Hepatocyte (in vitro differentiated cells): ENCODE measurements around the gene SKAP1. TPM values are rescaled to one million over a fixed set of nuclear protein-coding genes. Genes with fewer than 3 reads are reported as not detected.

Source experiments
- DNase-seq: peaks from one replicate; pipeline ENCODE4 v3.0.0-alpha.2; 2016; ENCODE audit warnings: low spot score
- H2AFZ ChIP-seq: fragments of 200-600 bp; sonication (generic); 2 replicates; pipeline ENCODE4 v1.6.0; 2016; ENCODE audit warnings: antibody characterized with exemption, mild to moderate bottlenecking
- H3K27ac ChIP-seq: fragments of 200-600 bp; sonication (generic); 2 replicates; pipeline ENCODE4 v1.5.1; 2016; ENCODE audit warnings: mild to moderate bottlenecking
- H3K27me3 ChIP-seq: fragments of 200-600 bp; sonication (generic); 2 replicates; pipeline ENCODE4 v1.6.1; 2016
- H3K36me3 ChIP-seq: fragments of 200-600 bp; sonication (generic); replicated peaks from 2 replicates; pipeline ENCODE4 v1.5.1; 2016; ENCODE audit warnings: low read depth; ENCODE audit not compliant: insufficient read depth
- H3K4me1 ChIP-seq: fragments of 200-600 bp; sonication (generic); 2 replicates; pipeline ENCODE4 v1.5.1; 2016; ENCODE audit warnings: mild to moderate bottlenecking, moderate library complexity; ENCODE audit not compliant: insufficient read depth
- H3K4me2 ChIP-seq: fragments of 200-600 bp; sonication (generic); 2 replicates; pipeline ENCODE4 v1.6.0; 2016
- H3K4me3 ChIP-seq: fragments of 200-600 bp; sonication (generic); 2 replicates; pipeline ENCODE4 v1.5.1; 2016; ENCODE audit warnings: mild to moderate bottlenecking
- H3K79me2 ChIP-seq: fragments of 200-600 bp; sonication (generic); 2 replicates; pipeline ENCODE4 v1.6.0; 2017; ENCODE audit warnings: mild to moderate bottlenecking
- H3K9me2 ChIP-seq: fragments of 200-600 bp; sonication (generic); replicated peaks from 2 replicates; pipeline ENCODE4 v1.6.0; 2017; ENCODE audit warnings: mild to moderate bottlenecking; ENCODE audit not compliant: insufficient read depth
- H3K9me3 ChIP-seq: fragments of 200-600 bp; sonication (generic); 2 replicates; pipeline ENCODE4 v1.5.1; 2016; ENCODE audit warnings: low read depth, mild to moderate bottlenecking
- H4K20me1 ChIP-seq: fragments of 200-600 bp; sonication (generic); 2 replicates; pipeline ENCODE4 v1.6.0; 2016; ENCODE audit warnings: mild to moderate bottlenecking; ENCODE audit not compliant: insufficient read depth, poor library complexity, severe bottlenecking
- CTCF ChIP-seq: fragments of 200-600 bp; sonication (generic); IDR thresholded peaks from 2 replicates; pipeline ENCODE4 v1.5.1; 2016; ENCODE audit warnings: antibody characterized with exemption, mild to moderate bottlenecking; ENCODE audit not compliant: poor library complexity
- EZH2 ChIP-seq: fragments of 200-600 bp; sonication (generic); IDR thresholded peaks from 2 replicates; pipeline ENCODE4 v1.6.1; 2016; ENCODE audit warnings: antibody characterized with exemption, mild to moderate bottlenecking, borderline replicate concordance
- EZH2phosphoT487 ChIP-seq: fragments of 200-600 bp; sonication (generic); IDR thresholded peaks from one replicate; pipeline ENCODE4 v1.6.1; 2018; ENCODE audit warnings: antibody characterized with exemption, mild to moderate bottlenecking, low read depth, moderate library complexity; ENCODE audit not compliant: unreplicated experiment, severe bottlenecking
- WGBS: methylation state at CpG from one replicate; pipeline ENCODE4 v1.1.6; 2016; ENCODE audit warnings: low lambda C conversion rate; ENCODE audit errors: missing lambda C conversion rate; 5-methylcytosine and 5-hydroxymethylcytosine counted together
- polyA plus RNA-seq: library from polyadenylated mRNA; unstranded; fragments of >200 nt; fragmentation: Nextera tagmentation; extraction: Ambion mirVana; gene quantifications from 2 replicates; pipeline ENCODE4 v1.2.1, GENCODE V29; 2016
- total RNA-seq: library from RNA; depleted of rRNA; stranded (reverse); fragments of >200 nt; gene quantifications from 2 replicates; pipeline ENCODE4 v1.2.3, GENCODE V29; 2014

The SKAP1 gene
- total RNA-seq (1.8 and 3.0 TPM in 2 replicates), polyA plus RNA-seq (1.4 and 4.1 TPM in 2 replicates)

DNA sequence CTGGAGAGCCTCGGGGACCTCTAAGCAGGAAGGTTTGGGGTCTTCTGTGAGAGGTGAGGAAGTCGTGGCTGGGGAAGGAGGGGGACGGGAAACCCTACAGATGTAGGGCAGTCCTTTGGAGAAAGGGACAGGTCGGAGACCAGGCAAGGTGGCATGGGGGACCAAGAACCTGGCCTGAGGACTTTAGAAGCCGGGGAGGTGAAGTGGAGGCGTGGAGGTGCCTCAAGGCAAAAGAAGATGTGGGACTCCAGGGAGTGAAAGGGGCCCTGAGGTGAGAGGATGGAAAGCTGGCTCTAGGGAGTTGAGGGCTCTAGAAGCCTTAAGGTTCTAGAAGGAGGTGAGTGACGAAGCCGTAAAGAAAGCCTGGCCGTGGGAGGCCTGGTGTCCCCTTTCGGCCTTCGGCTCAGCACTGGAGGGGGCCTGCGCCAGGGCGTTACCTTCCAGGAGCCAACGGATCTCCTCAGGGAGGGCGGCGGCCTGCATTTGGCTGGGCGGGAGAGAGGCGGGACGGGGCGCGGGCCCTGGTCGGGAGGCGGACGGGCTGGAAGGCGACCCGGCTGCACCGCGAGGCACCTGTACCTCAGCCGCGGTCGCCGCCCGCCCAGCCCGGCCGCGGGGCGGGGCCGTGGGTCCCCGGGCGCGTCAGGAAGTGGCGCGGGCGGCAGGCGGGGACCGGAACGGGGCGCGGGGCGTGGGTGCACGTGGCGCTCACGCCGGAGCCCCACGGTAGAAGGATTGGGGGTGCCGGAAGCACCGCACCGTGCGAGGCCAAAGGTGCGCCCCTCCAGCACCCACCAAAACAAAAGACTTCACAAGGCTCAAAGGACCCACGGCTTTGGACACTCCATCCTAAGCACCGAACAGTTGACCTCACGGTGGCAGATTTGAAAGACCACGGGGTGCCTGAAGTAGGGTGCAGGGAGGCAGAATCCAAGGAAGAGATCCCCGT is at the start of gene SKAP1:
Gene SKAP1 (minus strand): TSS at position 577 of the 949 bp plus-strand sequence.
- 63% methylated on average over 19 of the region's 65 CpGs for WGBS
- H3K36me3 ChIP-seq, result no peaks in the 10 kb centered on the region
- no peak within 1 kb of the TSS for H3K27ac ChIP-seq
- H3K9me2 ChIP-seq, result no peaks in the 10 kb centered on the region
- TF ChIP-seq CTCF (no peak), EZH2 (no peak), EZH2phosphoT487 (no peak)
- no peaks in the 10 kb centered on the region for H3K4me1 ChIP-seq
- no peaks in the 10 kb centered on the region for H4K20me1 ChIP-seq
- peaks cover 46% of the 10 kb centered on the region for H3K27me3 ChIP-seq
- H3K9me3 ChIP-seq, result no peaks in the 10 kb centered on the region
- no peaks in the 10 kb centered on the region for H3K79me2 ChIP-seq
- H3K4me3 ChIP-seq, result no peak within 1 kb of the TSS
- DNase-seq, result peak; percentile 13
- H2AFZ ChIP-seq, result no peak within 1 kb of the TSS
- H3K4me2 ChIP-seq, result peak within 1 kb of the TSS; percentile 73

- no peaks in the 10 kb centered on the region for H3K79me2 ChIP-seq
- H2AFZ ChIP-seq, result no peak overlapping the region
- no peaks in the 10 kb centered on the region for H3K9me2 ChIP-seq
- H3K36me3 ChIP-seq, result no peaks in the 10 kb centered on the region
- H3K27me3 ChIP-seq, result peaks cover 3% of the 10 kb centered on the region
- no peaks in the 10 kb centered on the region for H3K9me3 ChIP-seq
- TF ChIP-seq EZH2 (no peak), CTCF (no peak), EZH2phosphoT487 (no peak)
- no peak for DNase-seq
- H3K4me3 ChIP-seq, result no peak overlapping the region
- no peaks in the 10 kb centered on the region for H4K20me1 ChIP-seq
- H3K27ac ChIP-seq, result no peak overlapping the region
- no peak overlapping the region for H3K4me2 ChIP-seq
- WGBS, result 74% methylated on average over 2 of the region's 2 CpGs
- H3K4me1 ChIP-seq, result no peaks in the 10 kb centered on the region
These were observed 49.0 kb upstream of the SKAP1 start for GRCh38 chr17:48479014-48479402.

- 79% methylated on average over 9 of the region's 9 CpGs for WGBS
These were observed 48.4 kb upstream of the SKAP1 start for GRCh38 chr17:48478224-48479013.

More at GRCh38 chr17:48478224-48479013, 48.4 kb upstream of the SKAP1 start:
- no peaks in the 10 kb centered on the region for H3K27me3 ChIP-seq
- TF ChIP-seq CTCF, result no peak
- no peak for TF ChIP-seq EZH2
- no peak for TF ChIP-seq EZH2phosphoT487
- H2AFZ ChIP-seq, result no peak overlapping the region
- H3K79me2 ChIP-seq, result no peaks in the 10 kb centered on the region
- H3K9me2 ChIP-seq, result no peaks in the 10 kb centered on the region
- H4K20me1 ChIP-seq, result no peaks in the 10 kb centered on the region
- DNase-seq, result no peak
- no peak overlapping the region for H3K27ac ChIP-seq
- H3K9me3 ChIP-seq, result no peaks in the 10 kb centered on the region
- H3K4me2 ChIP-seq, result no peak overlapping the region
- H3K36me3 ChIP-seq, result no peaks in the 10 kb centered on the region
- no peaks in the 10 kb centered on the region for H3K4me1 ChIP-seq
- no peak overlapping the region for H3K4me3 ChIP-seq
